WERI-Rb-1 (cell line): ENCODE results near the gene MYT1.
A peak's percentile ranks its signal among the peaks of the same experiment; 100 is the strongest.

Experiments
- DNase-seq: peaks from one replicate; pipeline ENCODE4 v3.0.0-alpha.2; 2020
- H3K27ac ChIP-seq: fragments of 250-450 bp; sonication (Bioruptor Pico); 2 replicates; pipeline ENCODE4 v1.5.1; 2020; ENCODE audit warnings: mild to moderate bottlenecking, moderate library complexity
- H3K27me3 ChIP-seq: fragments of 250-450 bp; sonication (Bioruptor Pico); 2 replicates; pipeline ENCODE4 v1.5.1; 2021; ENCODE audit warnings: mild to moderate bottlenecking, low read depth, moderate library complexity; ENCODE audit not compliant: insufficient read depth, severe bottlenecking
- H3K36me3 ChIP-seq: fragments of 250-450 bp; sonication (Bioruptor Pico); 2 replicates; pipeline ENCODE4 v1.5.1; 2020; ENCODE audit warnings: mild to moderate bottlenecking, moderate library complexity
- H3K4me3 ChIP-seq: 2 replicates; pipeline ENCODE4 v1.5.1; 2011; ENCODE audit warnings: low read depth, mild to moderate bottlenecking, control low read depth, low read length
- H3K9me3 ChIP-seq: fragments of 250-450 bp; sonication (Bioruptor Pico); 2 replicates; pipeline ENCODE4 v1.5.1; 2021; ENCODE audit warnings: mild to moderate bottlenecking, moderate library complexity; ENCODE audit not compliant: severe bottlenecking
- TF ChIP-seq, protein P1 (sequence below): IDR thresholded peaks from 2 replicates; pipeline ENCODE4 v1.5.1; 2011; ENCODE audit warnings: low read depth, mild to moderate bottlenecking, control low read depth, inconsistent platforms, low read length

The MYT1 gene

DNA sequence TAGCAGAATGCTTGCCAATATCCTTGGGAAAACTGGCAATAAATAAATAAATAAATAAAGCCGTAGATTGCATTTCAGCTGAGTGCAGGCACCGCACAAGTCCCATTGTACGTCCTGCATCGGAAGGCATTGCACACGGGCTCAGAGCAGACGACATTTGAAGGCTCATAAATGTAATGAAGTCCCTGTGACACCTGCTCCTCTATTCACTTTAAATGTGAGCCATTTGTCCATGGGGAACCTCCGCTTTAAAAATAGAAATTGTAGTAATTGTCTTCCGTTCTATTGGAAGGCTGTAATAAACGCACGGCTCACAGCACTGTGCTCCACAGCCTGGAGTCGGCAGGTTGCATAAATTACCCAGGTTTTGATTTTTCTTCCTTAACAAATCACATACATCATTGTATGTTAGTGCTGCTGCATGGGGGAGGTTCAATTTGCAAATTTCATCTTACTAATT, 32.6 kb downstream of the MYT1 start:
- Histone ChIP-seq H3K9me3 (no peaks in the 10 kb centered on the region), H3K36me3 (peaks cover 15% of the 10 kb centered on the region), H3K27ac (no peak overlapping the region), H3K4me3 (no peak overlapping the region), H3K27me3 (no peaks in the 10 kb centered on the region)
- TF ChIP-seq, protein P1, sequence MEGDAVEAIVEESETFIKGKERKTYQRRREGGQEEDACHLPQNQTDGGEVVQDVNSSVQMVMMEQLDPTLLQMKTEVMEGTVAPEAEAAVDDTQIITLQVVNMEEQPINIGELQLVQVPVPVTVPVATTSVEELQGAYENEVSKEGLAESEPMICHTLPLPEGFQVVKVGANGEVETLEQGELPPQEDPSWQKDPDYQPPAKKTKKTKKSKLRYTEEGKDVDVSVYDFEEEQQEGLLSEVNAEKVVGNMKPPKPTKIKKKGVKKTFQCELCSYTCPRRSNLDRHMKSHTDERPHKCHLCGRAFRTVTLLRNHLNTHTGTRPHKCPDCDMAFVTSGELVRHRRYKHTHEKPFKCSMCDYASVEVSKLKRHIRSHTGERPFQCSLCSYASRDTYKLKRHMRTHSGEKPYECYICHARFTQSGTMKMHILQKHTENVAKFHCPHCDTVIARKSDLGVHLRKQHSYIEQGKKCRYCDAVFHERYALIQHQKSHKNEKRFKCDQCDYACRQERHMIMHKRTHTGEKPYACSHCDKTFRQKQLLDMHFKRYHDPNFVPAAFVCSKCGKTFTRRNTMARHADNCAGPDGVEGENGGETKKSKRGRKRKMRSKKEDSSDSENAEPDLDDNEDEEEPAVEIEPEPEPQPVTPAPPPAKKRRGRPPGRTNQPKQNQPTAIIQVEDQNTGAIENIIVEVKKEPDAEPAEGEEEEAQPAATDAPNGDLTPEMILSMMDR = no peak
- DNase-seq = no peak

DNA sequence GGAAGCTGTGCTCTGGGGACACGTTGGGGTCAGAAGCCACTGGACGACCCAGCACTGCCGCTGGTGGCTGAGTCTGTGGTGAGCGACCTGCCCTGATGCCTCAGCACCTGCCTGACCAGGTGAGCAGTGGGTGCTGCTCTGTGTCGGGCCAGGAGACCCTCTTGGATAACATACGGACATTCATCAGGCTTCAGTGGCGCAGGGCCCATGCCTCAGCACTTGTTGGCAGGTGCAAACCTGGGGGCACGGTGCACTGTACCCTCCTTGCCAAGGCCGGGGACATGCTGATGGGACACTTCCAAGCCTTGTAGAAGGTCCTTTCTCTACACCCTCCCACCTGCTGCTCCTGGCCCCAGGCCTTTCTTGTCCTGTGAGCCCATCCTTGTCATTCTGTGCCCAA, 34.1 kb downstream of the MYT1 start:
- no peak for DNase-seq
- H3K9me3 ChIP-seq = no peaks in the 10 kb centered on the region
- no peak overlapping the region for H3K27ac ChIP-seq
- no peaks in the 10 kb centered on the region for H3K27me3 ChIP-seq
- peaks cover 19% of the 10 kb centered on the region for H3K36me3 ChIP-seq
- TF ChIP-seq, protein P1 = no peak
- H3K4me3 ChIP-seq = no peak overlapping the region

DNA sequence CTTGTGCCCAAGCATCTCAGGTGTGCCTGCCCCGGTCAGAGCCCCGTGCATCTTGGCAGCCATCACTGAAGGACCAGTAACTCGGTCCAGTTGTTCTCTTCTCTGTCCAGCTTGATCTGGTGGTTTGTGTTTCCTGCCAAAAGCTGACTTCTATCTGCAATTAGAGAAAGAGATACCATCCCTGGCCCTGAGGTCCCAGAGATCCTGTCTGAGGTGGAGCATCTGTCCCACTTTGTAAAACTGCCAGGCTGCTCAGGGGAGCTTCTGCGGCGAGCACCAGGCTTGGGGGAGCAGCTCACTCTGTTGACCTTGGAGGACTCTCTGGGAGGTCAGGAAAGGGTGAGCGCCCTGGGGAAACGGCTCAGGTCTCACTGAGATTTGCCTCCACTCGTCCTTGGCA, 35.1 kb downstream of the MYT1 start:
- Histone ChIP-seq H3K9me3 (no peaks in the 10 kb centered on the region), H3K4me3 (no peak overlapping the region), H3K36me3 (peaks cover 19% of the 10 kb centered on the region), H3K27me3 (no peaks in the 10 kb centered on the region), H3K27ac (no peak overlapping the region)
- DNase-seq = no peak
- TF ChIP-seq, protein P1 = no peak

DNA sequence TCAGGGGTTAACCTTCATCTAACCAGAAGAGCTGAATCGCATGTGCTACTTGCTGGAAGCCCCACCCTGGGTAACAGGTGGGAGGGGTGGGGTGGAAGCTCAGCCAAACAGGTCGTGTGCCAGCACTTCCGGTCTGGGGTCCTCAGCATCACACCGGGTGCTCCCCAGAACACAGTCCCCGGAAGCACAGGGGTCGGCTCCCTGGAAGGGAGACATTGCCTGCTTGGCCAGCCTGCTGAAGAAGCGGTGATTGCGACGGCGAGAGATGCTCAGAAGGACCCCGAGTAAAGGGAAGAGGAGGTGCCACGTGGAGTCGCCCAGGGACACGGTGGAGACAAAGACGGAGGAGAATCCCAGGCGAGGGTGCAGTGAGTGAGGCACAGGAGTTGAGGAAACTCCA, 36.5 kb downstream of the MYT1 start:
- Histone ChIP-seq H3K4me3 (no peak overlapping the region), H3K27ac (no peak overlapping the region), H3K27me3 (no peaks in the 10 kb centered on the region), H3K9me3 (no peaks in the 10 kb centered on the region), H3K36me3 (peaks cover 19% of the 10 kb centered on the region)
- no peak for DNase-seq
- TF ChIP-seq, protein P1 = no peak

DNA sequence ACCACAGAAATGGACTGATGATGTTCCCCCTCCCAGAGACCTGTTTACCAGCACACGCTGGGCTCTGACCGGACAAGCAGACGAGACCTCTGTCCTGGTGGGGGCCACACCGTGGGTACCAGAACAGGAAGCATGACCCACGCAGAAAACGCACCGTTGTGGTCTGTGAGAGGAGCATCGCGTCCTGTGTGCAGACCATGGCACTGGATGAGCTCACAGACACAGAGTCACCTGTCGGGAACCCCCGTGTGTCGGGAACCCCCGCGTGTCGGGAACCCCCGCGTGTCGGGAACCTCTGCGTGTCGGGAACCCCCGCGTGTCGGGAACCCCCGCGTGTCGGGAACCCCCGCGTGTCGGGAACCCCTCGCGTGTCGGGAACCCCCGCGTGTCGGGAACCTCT, 37.4 kb downstream of the MYT1 start:
- H3K27ac ChIP-seq = no peak overlapping the region
- TF ChIP-seq, protein P1 = no peak
- H3K27me3 ChIP-seq = no peaks in the 10 kb centered on the region

DNA sequence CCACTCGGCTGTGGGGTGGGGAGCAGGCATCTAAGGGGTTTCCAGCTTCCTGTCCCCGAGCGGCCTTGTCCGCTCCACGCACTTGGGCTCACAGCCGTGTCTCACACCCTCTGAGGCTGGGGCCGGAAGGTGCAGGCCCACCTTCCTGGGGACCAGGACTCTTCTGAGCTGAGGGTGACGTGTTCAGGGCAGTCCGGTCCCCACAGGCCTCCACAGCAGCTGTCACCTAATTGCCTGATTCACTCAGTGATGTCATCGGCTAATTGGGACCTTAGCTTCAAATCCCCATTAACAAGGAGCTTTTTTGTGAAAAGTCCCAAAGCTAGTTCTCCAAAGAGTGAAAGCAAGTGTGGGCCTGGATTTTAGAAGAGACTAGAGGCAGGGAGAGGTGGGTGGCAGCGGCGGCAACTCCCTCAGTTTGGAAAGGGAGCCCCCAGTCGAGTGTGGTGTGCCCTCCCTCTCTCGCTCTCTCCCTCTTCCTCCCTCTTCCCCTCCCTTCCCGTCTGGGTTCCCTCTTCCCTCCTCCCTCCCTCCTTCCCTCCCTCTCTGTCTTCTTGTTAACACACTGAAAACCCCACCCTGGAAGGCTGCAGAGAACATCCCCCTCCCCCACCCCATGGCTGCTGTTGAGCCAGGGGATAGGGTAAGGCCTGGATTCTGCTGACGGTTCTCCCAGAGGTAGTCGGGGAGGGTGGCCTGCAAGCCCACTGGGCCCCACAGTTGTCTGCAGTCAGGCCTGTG, 39.0 kb downstream of the MYT1 start:
- Histone ChIP-seq H3K9me3 (no peaks in the 10 kb centered on the region), H3K36me3 (peaks cover 19% of the 10 kb centered on the region), H3K27ac (peak overlapping the region; percentile 64), H3K4me3 (no peak overlapping the region), H3K27me3 (no peaks in the 10 kb centered on the region)
- TF ChIP-seq, protein P1 = no peak
- DNase-seq = peak; percentile 47

More for the DNA sequence above, 37.4 kb downstream of the MYT1 start:
- Histone ChIP-seq H3K36me3 (peaks cover 19% of the 10 kb centered on the region), H3K9me3 (no peaks in the 10 kb centered on the region), H3K4me3 (no peak overlapping the region)
- DNase-seq = no peak
